Heart left ventricle (tissue), 13 donors: ENCODE measurements around the gene COA3.

ENCODE experiments used
- CTCF ChIP-seq, 12 donors: fragments of 200-600 bp; sonication (generic) in 4 of 12; IDR thresholded peaks; one replicate each; pipeline versions ENCODE4 v1.5.0 to v1.8.0; 2018 to 2022; ENCODE audit warnings: antibody characterized with exemption in 12 of 12, mild to moderate bottlenecking in 5 of 12
- POLR2A ChIP-seq, 2 donors: fragments of 450-650 bp; IDR thresholded peaks; one replicate each; pipeline ENCODE4 v1.6.1; 2017; ENCODE audit warnings: antibody characterized with exemption in 2 of 2, mild to moderate bottlenecking in 2 of 2, moderate library complexity in 2 of 2
- donor health status: ischemic (EF 13 %, LVEDD 7.1; RV severe dilation, severe dysfunction).
- donor health status: DM: no; HTN: yes; CAD: no.
- donor health status: DM: no; HTN: no; CAD: no.
- donor health status: ischemic (EF 25% LVEDD 6.9; RV normal size, moderate dysfunction).
- donor health status: ischemic (EF 25% LVEDD 5.7; RV mildly dilated, moderate dysfunction).
- donor health status: ischemic (EF 35%, LVEDD 5.7; RV mildly dilated, moderate dysfunction).
- donor health status: nonischemic (EF 11% LVEDD 7.7; RV severe dilation, severe dysfunction).
- donor health status: DM: yes; HTN: yes; CAD: no.
- donor health status: PGD.
- donor health status: ischemic (EF 29% LVEDD 5.4; RV normal size, mild dysfunction).
- donor health status: nonischemic (EF 23%, LVEDD 6.1; RV moderate dilation, normal function).

GRCh38 chr17:42832213-42832933, 33.9 kb upstream of the COA3 start:
- TF ChIP-seq CTCF (IDR thresholded peaks at IDR 0.05) (no peak), POLR2A (IDR thresholded peaks at IDR 0.05) (no peak)
